OCI-M2 (cell line): ENCODE data around the gene TBX6.
A peak's percentile ranks its signal among the peaks of the same experiment; 100 is the strongest.

Source experiments
- DNase-seq: peaks from one replicate; lab custom pipeline; 2025; ENCODE audit not compliant: unreplicated experiment; lab: John Stamatoyannopoulos, UW

The TBX6 gene

DNA sequence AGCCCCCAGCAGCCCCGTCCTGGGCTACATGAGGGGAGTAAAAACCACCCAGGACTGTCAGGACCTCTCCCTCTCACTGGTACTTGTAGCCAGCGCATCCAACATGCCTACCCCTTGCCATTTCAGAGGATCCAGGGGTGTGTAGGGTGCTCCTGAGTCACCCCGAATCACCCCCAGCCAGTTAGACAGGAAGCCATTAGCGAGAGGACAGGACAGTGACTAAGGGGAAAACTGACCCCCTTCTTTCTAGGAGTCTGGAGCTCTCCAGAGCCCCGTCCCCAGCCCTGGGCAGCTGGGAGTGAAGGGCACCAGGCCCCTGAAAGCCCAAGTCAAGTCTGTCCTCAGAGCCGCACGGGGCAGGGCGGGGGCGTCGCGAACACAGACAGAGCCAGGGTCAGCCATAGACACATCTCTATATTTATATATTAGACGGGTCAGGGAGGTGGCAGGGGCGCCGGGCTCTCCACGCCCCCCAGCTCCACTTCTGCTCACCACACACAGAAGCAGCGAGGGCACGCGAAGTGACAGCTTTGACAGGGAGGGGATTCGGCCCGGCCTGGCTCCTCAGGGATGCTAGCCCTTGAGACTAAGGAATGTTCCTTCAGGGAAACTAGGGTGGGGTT lies 22.1 kb upstream of the TBX6 start:
- DNase-seq: no peak

DNA sequence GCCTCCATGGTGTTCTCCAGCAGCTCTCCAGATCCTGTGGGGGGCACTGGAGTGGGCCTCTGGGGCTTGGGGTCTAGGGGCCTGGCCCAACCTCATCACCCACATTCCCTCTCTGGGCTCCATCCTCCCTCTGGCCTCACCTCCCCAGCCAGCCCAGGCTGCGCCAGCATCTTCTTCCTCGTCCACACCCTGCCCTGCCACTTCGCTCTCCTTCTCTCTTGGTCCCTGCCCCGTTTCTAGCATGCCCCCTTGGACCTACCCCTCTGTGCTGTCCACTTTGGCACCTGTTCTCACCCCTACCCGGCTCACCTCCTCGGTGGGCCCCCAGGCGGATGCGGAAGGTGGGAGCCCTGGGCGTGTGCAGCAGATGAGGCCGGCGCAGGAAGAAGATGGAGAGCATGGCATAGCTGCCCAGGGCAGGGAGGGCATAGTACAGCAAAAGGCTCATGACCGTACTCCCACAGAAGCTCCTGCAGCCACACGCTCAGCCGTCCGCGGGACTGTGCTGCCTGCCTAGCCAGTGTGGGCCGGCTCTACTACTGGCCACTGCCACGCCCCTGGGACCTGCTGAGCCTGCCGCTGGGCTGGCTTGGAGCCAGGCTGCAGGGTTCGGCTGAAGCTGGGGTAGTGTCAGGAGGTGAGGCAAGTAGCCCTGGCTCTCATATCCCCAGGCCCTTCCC lies 21.4 kb upstream of the TBX6 start, which contains the start of gene GDPD3:
Gene GDPD3 (minus strand): TSS at position 507 of the 680 bp plus-strand sequence. CDS start 59 bp downstream, at position 448.
- DNase-seq: no peak

DNA sequence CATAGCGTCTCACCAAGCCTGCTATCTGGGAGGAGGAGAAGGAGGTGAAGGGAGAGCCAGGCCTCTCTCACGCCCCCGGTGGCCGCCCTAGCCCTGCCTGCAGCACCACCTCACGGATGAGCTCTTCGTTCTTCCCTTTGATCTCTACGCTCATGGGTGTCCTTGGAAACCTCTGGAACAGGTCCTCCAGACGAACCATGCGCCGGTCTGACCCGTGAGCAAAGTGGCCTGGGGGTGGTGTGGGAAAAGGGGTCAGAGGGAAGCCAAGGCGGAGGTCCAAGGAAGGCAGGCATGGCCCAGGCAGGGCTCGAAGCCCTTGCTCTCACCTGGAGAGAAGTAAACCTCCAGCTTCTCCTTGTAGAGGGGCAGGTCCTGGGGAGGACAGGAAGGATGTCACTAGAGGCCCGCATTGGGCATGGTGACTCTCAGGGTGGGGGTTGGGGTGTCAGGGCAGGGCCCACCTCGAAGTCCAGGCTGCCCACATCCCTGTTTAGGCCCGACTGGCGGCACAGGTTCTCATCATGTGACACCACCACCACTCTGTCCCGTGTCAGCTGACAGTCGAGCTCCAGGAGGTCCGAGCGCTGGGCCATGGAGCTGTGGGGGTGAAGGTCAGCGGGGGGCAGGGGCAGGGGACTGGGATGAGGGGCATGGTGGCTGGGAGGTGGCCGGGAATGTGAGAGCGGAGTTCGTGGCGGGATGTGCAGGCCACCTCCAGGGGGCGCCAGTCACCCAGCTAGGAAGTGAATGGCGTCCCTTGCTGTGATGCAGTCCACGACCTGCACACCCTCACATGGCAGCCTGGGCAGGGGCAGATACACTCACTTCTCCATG lies 20.7 kb upstream of the TBX6 start:
- no peak for DNase-seq

DNA sequence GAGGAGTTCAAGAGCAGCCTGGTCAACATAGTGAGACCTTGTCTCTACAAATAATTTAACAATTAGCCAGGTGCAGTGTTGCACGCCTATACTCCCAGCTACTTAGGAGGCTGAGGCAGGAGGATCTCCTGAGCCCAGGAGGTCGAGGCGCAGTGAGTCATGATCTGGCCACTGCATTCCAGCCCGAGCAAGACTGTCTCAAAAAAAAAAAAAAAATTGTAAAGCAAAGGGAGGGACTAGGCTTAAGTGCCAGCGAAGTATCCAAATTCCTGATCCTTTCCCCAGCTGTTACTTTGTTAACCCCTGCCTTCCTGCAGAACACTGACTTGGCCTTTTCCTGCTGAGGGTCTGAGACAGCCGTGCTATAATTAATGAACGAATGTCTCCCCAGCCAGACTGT lies 18.9 kb upstream of the TBX6 start:
- DNase-seq: no peak

DNA sequence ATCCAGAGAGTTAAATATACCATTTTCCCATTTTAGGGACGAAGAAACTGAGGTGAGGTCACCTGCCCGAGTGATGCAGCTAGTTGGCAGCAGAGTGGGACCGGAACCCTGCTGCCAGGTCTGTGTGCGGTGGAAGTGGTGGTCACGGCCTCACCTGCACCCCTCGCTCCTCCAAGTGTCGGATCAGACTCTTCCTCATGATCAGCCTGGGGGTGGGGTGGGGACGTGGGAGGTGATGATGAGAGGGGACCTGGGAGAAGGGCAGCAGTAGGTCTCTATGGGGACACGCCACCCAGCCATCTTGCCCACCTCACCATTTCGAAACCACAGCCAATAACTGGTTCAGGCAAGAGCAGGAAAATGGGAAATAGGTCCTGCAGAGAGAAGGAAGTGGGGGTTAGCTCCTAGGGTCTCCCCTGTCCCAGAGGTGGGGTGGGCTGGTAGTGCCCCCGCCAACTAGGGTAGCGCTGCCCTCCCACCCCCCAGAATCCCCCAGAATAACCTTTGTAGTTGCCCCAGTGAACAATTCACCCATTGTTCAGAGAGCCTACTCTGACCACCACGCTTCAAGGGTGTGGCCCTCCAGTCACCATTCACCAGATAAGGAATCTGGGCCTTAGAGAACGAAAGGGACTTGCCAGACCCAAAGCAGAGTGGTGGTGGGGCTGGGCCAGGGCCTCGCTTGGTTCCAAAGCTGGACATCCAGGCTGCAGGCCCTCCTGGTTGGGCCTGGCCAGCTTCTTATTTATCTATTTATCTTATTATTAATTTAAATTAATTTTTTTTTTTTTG lies 16.5 kb upstream of the TBX6 start:
- DNase-seq: no peak

DNA sequence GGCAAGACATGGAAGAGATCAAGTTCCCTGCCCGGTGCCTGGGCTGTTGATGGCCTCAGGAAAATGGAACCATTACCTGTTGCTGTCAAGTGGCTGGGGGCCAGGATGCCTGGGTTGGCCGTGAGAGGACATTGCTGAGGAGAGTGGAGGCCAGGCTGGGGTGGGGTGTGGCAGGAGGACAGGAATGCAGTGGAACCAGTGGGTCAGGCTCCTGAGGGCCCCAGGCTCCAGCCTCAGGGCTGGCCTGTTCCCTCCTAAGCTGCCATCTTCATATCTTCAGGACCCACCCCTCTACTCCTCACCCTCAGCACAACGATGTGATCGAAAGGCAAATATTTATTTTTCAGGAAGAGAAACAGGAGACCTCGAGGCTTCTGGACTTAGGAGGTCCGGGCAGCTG lies 12.8 kb upstream of the TBX6 start:
- DNase-seq: no peak

DNA sequence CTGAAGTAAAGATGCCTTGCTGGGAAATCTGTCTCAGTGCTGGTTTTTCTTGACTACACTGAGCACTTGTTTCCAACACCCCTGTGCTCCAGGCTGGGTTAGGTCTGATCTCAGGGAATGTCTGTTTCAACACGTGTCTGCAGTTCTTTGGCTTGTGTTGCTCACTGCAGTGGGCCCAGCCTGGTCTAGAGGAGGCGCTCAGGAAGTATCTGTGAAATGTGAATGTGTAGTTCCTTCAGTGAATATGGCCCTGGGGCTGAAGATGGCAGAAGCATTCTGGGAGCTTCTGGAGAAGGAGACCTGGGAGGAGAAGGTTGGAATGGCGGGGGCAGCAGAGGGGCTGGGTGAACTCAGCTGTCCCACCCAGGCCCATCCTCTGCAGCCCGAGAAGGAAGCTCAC lies 12.4 kb upstream of the TBX6 start:
- no peak for DNase-seq

DNA sequence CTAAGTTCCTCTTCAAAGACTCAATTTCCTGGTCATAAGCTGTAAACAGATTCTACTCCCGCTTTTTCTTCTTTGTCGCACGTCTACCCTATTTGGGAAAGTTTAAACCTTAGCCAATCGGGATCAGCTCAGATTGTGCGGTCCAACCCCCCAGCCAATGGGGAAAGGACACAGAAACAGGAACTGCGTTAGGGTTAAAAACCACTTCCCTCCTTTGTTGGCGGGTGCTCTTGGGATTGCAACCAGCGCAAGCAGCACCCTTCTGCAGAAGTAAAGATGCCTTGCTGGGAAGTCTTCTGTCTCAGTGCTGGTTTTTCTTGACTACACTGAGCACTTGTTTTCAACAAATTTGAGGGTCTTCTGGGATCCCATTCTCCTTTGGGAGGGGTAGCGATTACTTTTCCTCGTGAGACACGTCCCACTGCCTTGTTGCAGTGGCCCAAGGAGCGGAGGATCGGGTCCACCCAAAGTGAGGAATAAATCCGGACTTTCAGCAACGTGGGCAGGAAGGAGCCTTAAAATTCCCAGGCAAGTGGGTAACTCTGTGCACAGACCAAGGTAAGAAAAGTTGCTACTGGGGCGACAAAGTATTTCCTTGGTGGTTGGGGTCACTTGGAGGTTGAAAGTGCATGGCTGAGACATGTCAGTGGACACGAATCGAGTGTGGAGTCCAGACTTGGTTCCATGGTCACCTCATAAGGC lies 5.3 kb upstream of the TBX6 start:
- DNase-seq: no peak

DNA sequence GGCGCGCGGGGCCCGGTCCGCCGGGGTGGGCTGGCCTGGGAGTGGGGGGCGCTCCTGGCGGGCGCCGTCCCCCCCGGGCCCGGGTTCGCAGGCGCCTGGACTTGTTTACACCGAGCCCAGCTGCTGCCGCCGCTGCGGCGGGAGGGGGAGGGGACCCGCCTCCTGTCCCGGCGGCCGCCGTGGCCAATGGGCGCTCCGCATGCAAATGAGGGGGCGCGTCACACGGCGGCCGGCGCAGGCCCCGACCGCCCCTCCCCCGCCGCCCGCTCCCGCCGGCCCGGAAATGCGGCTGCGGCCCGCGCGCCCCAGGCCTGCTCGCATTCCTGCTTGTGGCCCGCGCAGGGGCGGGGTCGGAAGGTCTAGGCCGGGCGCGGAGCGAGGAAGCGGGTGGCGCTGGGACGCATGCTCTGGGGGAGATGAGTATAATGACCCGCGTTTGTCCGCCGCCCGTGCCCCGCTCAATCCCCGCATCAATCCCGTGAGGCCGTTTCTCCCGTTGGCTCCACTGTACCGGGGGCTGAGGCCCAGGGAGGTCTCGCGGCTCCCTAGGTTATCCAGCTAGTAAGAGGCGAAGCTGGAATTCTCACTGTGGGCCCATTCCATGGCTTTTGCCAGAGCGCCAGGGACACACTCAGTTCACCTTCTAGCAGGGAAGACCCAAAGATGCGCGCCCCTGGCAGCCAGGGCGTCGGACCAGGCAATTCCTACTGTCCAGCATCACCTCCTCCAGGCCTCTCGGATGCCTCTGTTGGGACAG lies 4.6 kb upstream of the TBX6 start, which contains the start of gene YPEL3:
Gene YPEL3 (minus strand): TSS at position 109 of the 757 bp plus-strand sequence. CDS start 731 bp downstream, outside the sequence.
- no peak for DNase-seq

DNA sequence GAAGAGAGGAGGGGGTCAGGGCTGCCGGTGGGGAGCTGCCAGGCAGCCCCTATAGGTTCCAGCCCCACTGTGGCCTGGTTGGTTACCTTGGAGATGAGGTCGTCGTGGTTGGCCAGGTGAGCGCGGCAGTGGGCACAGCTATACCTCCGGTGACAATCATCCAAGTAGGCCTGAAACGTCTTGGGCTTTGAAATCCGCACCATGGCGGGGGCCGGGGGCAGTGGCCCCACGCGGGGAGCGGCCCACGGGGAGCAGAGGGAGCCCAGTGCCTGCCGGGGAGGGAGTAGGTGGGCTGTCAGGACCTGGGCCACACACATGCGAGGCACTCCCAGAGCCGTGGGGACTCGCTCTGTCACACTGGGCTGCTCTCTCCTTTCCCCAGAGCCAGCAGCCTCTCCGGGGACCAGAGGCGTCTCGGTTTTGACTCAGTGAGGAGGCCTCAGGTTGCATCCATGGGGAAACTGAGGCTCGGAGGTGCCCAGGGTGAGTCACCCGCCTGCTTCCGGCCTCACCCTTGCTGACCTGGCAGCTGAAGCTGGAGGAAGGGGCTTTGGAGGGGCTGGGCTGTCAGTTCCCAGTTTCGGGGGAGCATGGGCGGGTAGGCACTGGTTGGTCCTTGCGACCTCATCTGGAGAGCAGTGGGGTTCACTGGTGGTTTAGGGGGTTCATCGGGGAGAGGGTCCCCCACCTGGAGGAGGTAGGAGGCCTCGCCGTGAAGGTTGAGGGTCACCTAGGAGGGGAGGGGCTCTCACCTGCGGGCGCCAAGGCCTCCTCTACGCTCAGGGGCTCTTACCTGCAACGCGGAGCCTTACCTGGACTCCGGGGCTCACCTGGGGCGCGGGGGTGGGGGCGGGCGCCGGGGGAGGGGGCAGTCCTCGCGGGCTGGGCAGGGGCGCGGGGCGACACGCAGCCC lies 3.7 kb upstream of the TBX6 start:
- no peak for DNase-seq

DNA sequence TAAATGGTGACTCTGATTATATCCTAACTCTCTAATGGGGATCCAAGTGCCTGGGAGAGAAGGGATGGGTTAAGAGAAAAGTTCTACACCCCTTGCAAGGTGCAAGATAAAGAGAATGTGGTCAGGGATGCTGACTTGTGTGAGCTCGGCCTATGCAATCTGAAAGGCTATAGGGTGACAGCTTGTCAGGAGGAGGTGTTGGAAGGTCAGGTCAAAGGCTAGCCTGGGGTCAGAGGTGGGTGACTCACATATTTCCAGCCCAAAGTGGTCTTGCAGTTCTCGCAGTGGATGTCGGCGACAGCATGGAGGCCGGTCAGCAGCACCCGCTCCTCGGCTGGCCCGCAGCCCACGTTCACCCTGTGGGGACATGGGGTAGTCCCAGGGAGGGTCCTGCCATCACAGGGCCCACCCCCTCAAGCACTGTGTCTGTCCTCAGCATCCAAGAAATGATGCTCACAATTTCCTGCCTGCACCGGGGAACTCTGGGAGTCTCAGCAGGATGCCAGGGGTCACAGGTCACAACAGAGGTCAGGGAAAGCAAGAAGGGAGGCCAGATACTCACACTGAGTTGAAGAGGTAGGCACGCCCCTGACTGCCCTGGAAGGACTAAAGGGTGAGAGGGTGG lies 2.9 kb upstream of the TBX6 start:
- DNase-seq: no peak

DNA sequence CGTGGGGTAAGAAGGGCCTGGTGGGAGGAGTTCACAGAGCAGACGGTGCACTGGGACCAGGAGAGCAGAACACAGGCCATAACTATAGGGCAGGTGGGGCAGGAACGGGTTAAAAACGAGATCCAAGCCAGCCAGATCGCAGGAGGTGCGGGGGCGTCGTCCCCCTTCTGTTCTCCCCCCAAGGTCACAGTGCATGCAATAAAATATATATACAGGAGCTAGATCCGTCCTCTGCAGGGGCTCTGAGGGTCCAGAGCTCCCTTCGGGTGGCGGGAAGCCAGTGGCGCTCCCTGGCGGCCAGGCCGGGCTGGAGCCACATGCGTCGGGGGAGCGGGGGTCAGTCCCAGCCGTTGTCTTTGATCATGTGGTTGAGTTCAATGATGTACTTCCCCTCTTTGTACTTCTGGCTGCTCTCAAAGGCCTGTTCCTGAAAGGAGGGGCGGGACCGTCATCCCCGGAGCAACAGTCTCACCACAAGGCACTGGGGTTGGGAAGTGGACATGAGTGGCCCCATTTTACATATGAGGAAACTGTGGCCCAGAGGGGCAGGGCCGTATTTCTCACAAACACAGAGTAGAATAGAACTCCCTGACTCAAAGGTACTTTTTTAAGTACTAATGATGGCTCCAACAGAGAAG lies 768 bp upstream of the TBX6 start:
- peak; percentile 72 for DNase-seq

DNA sequence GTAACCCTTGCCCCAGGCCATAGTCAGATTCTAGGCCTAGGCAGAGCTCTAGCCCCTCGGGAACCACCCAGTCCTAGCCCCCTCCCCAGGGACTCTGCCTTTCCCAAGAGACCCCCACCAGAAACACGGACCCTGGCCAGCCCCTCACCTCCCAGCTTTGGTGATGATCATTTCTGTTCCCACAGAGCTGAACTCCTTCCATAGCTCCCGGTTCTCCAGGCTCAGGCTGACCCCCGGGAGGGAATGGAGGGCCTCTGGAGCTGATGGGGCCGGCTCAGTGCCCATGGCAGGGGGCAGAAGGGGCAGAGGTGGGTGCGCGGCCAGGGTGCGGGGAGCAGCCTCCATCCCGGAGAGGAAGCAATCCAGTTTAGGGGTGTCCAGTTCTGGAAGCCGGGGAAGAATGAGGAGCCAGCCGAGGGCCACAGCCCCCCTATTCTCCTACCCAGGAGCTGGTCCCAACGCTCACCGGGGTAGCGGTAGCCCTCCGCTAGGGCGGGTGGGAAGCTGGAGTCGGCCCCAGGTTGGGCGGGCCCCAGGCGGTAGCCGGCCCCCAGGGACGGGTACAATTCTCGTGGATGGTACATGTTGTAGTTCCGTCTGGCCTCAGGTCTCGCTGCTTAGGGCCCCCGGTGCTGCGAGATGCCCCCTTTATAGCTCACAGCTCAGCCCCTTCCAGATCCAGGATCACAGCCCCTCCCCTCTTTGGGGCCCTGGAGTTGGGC lies 953 bp downstream of the TBX6 start:
- no peak for DNase-seq

DNA sequence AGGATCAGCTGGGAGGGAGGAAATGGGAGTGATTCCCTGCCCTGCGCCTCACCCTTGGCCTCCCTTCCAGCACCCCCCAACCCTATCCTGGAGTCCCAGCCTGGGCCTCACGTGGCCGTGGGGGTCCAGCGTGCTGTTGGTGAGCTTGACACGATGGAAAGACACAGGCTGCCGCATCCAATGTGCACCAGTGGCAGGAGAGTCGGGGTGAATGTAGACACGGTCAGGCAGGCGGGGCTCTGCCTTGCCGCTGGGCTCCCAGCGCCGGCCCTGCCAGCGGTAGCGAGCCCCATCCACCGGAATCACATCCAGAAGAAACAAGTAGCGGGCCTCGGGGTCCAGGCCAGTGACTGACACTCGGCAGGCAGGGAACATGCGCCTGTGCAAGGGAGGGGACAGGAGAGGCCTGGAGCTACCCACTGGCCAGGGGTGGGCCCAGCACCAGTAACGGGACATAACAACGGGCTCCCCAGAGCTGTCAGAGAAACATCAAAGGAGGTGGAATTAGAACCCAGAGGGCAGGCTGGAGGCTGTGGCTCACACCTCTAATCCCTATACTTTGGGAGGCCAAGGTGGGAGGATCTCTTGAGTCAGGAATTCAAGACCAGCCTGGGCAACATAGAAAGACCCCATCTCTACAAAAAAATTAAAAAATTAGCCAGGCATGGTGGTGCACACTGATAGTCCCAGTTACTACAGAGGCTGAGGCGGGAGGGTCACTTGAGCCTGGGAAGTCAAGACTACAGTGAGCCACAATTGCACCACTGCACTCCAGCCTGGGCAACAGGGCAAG lies 2.7 kb downstream of the TBX6 start:
- no peak for DNase-seq

DNA sequence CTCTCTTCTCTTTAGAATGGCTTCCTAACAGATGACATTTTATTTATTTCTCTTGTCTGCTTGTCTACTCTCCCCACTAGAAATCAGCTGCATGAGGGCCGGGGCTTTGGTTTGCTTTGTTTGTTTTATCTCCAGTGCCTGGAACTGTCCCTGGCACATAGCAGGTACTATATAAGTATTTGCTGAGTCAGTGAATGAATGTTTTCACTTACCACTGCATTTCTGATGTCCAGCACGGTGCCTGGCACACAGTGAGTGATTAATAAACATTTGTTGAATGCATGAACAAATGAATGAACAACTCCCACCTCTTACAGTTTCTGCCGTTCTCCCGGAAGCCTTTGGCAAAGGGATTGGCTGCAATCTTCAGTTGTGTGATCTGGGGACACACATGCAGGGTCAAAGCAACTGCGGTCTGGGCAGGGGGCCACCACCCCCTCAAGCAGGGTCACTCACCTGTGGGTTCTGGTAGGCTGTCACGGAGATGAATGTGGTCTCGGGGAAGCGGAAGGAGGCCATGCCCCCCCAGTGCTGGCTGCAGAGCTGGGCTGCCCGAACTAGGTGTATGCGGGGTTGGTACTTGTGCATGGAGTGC lies 3.4 kb downstream of the TBX6 start:
- DNase-seq: no peak
